ENCODE data around the gene ITGB4.
"Not testable (repeated sequence)": the region's sequence is repeated elsewhere in the genome, so short reads cannot be mapped to it uniquely, and the experiment has no call there.

The ITGB4 gene

DNA sequence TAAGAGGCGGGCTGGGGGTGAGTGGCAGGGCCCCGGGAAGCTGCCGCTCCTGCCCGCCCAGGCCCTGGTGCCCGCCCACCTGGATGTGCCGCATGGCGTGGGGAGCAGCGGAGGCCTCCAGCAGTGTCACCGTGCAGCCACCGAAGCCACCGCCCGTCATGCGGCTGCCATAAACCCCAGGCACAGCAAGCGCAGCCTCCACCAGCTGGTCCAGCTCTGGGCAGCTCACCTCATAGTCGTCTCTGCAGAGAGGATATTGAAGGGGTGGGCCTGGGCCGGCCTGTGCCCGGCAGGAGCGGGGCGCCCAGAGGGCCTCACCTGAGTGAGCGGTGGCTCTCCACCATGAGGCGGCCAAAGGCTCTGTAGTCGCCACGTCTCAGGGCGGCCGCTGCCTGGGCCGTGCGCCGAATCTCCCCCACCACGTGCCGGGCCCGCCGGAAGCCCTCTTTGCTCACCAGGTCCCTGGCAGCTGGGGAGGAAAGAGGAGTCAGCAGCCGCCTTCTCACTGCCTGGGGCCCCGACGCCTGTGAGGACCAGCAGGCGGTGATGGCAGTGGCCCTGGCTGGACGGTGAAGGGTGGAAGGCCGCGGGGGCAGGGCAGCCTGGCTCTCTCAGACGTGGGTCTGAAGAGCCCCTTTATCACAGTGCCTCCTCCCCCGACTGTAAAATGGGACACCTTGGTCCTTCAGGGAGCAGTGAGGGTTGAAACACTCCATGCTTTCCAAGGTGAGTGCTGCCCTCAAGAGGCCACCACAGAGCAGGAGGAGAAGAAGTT is 37.1 kb downstream of the ITGB4 start:
- no peak overlapping the region for H3K4me3 ChIP-seq (ENCODE audit: low read length)
- DNase-seq (ENCODE audit: low read depth): no peak
- TF ChIP-seq, protein P1, sequence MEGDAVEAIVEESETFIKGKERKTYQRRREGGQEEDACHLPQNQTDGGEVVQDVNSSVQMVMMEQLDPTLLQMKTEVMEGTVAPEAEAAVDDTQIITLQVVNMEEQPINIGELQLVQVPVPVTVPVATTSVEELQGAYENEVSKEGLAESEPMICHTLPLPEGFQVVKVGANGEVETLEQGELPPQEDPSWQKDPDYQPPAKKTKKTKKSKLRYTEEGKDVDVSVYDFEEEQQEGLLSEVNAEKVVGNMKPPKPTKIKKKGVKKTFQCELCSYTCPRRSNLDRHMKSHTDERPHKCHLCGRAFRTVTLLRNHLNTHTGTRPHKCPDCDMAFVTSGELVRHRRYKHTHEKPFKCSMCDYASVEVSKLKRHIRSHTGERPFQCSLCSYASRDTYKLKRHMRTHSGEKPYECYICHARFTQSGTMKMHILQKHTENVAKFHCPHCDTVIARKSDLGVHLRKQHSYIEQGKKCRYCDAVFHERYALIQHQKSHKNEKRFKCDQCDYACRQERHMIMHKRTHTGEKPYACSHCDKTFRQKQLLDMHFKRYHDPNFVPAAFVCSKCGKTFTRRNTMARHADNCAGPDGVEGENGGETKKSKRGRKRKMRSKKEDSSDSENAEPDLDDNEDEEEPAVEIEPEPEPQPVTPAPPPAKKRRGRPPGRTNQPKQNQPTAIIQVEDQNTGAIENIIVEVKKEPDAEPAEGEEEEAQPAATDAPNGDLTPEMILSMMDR (conservative IDR thresholded peaks at IDR 0.05; ENCODE audit: low read length): peak; percentile 19; the same call in 1 of the 2 replicates

GRCh38 chr17:75759457-75759856 is 38.2 kb downstream of the ITGB4 start:
- TF ChIP-seq, protein P1 (conservative IDR thresholded peaks at IDR 0.05; ENCODE audit: low read length): no peak
- no peak for DNase-seq (ENCODE audit: low read depth)
- no peak overlapping the region for H3K4me3 ChIP-seq (ENCODE audit: low read length)

DNA sequence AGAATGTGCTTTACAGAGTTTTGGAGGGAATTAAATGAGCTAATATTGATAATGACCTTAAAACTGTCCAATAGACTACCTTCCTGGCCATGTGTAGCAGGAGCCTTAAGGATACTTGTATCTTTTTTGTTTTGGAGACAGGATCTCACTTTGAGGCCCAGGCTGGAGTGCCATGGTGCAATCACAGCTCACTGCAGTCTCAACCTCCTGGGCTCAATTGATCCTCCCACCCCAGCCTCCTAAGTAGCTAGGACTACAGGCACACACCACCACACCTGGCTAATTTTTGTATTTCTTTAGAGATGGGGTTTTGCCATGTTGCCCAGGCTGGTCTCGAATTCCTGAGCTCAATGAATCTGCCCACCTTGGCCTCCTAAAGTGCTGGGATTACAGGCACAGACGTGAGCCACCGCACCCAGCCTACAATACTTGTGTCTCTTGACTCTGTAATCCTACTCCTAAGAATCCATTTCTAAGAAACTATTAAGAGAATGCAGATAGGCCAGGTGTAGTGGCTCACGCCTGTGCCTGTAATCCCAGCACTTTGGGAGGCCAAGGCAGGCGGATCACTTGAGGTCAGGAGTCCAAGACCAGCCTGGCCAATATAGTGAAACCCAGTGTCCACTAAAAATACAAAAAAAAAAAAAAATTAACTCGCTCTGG is 38.9 kb downstream of the ITGB4 start:
- DNase-seq (ENCODE audit: low read depth); H3K4me3 ChIP-seq (ENCODE audit: low read length): not testable (repeated sequence)

- no peak for DNase-seq (ENCODE audit: low read depth)
- TF ChIP-seq, protein P1 (conservative IDR thresholded peaks at IDR 0.05; ENCODE audit: low read length): no peak
These were observed 41.4 kb downstream of the ITGB4 start for GRCh38 chr17:75762513-75763268.

DNA sequence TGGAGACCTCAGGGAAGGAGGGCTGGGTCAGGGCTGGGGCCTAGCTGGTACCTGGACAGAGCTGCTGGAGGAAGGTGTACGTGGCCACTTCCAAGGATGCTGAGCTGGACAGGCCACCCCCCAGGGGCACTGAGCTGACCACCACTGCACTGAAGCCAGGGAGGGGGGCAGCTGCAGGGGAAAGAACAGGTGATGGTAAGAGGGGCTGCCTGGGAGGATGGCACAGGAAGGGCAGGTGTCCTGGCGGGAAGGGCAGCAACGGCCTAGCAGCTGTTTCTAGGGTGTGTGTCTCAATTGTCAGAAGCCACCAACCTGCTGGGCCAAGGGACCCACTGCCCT is 42.0 kb downstream of the ITGB4 start:
- no peak for DNase-seq (ENCODE audit: low read depth)
- H3K4me3 ChIP-seq (ENCODE audit: low read length): no peak overlapping the region
- TF ChIP-seq, protein P1 (conservative IDR thresholded peaks at IDR 0.05; ENCODE audit: low read length): no peak

More at GRCh38 chr17:75762513-75763268, 41.4 kb downstream of the ITGB4 start:
- no peak overlapping the region for H3K4me3 ChIP-seq (ENCODE audit: low read length)

DNA sequence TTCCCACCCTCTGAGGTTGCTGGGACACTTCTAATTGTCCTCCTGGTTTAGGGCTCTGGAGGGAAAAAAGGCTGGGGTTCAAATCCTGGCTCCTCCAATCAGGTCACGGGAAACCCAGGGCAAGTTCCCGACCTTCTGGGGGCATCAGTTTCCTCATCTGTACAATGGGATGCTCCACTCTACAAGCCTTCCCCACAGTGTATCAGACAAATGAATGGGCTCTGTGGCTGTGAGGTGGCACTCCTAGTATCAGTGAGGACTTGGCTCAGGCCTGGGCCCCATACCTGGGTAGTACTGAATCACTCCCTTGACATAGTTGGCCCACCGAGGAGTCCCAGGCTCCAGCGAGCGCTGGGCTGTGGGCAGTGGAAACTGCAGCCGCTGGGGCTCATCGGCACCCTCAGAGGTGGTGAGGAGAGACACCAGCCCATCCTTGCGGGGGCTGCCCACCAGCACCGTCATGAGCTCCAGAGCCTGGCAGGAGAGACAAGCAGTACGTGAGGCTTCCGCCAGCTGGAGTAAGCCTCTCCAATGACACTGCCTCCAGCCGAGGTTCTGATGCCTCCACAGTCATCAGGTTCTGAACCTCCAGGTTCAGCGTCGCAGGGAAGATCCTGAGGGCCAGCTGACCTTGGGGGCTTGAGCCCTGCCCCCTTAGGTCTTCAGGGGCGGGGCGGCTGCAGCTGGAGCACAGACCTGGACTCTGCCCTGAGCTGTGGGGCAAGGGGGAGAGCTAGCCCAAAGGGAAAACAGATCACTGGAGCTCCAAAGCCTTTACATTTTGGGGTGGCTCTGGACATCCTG is 42.6 kb downstream of the ITGB4 start:
- DNase-seq (ENCODE audit: low read depth): no peak
- TF ChIP-seq, protein P1 (conservative IDR thresholded peaks at IDR 0.05; ENCODE audit: low read length): no peak
- peak overlapping the region; percentile 67 for H3K4me3 ChIP-seq (ENCODE audit: low read length)

DNA sequence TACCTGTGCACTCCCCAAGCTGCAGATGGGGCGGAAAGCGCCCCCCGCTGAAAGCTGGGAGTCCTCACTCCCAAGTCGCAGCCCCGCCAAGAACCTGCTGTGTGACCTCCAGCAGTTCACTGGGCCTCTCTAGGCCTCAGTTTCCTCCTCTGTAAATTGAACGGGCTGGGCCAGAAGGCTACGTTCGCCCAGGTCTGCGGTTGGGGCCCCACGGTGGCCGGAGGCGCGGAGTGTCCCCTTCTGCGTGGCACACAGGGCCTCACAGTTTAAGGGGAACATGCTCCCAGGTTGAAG is 43.1 kb downstream of the ITGB4 start:
- DNase-seq (ENCODE audit: low read depth): no peak
- peak overlapping the region; percentile 67 for H3K4me3 ChIP-seq (ENCODE audit: low read length)
- TF ChIP-seq, protein P1 (conservative IDR thresholded peaks at IDR 0.05; ENCODE audit: low read length): peak; percentile 60; the same call in 1 of the 2 replicates
